Measurements from ENCODE around the gene CCL17. TPM values are rescaled to one million over a fixed set of nuclear protein-coding genes. Genes with fewer than 3 reads are reported as not detected.

CCL17 gene
- not detected in 2 replicates for total RNA-seq

DNA sequence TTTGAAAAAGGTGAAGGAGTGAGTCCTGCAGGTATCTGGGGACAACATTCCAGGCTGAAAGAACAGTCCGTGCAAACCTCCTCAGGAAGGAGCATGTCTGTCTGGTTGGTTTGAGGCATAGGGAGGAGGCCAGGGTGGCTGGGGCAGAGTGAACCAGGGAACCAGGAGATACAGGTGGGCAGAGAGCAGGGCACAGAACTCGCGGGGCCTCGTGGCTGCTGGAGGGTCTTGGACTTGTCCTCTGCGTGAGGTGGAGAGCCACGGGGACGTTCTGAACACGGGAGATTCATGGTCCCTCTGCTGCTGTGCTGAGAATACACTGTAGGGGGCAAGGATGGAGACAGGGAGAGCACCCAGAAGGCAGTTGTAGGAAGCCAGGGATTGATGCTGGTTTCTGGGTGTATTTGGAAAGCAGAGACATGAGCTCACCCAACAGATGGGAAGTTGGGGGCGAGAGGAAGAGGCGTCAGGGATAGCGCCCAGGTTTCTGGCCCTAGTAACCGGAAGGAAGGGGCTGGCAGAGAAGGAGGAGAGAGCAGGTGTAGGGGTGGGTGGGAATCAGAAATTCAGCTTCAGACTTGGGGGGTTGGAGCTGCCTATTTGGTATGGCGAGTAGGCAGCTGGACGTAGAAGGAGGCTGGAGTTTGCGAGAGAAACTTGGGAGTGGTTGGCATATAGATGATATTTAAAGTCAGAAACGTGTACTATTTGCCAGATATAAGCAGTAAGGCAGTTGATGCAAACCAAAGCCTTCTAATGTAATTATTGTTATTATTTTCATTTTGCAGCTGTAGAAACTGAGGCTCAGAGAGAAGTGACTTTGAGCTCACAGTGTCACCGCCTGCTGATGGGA lies at the start of gene CCL17:
TSS of gene CCL17 (plus strand) at position 803 of the 853 bp plus-strand sequence. CDS start 9,166 bp downstream, outside the sequence.

DNA sequence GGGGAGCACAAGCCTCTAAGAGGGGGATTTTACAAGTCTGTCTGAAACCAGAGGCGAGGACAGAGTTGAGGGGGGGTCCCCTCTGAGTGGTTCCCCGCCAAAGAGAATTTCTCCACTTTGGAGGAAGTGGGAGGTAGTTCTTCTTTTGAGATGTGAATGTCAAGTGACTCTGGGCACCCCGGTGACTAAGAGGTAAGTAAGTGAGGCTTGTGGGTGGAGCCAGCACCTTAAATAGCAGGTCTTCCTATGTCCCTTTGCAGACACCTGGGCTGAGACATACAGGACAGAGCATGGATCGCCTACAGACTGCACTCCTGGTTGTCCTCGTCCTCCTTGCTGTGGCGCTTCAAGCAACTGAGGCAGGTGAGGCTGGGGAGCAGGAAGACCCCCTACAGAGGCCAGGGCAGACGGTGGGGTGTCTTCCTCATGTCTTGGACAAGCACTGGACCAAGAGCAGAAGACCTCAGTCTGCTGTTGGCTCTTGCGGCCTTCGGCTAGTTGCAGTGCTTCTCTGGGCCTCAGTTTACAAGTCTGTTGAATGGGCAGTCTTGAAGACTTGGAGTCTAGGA lies 46.0 kb upstream of the CCL17 start, which contains the start of gene CCL22:
TSS of gene CCL22 (plus strand) at position 257 of the 569 bp plus-strand sequence. CDS start at position 291, 34 bp downstream.

DNA sequence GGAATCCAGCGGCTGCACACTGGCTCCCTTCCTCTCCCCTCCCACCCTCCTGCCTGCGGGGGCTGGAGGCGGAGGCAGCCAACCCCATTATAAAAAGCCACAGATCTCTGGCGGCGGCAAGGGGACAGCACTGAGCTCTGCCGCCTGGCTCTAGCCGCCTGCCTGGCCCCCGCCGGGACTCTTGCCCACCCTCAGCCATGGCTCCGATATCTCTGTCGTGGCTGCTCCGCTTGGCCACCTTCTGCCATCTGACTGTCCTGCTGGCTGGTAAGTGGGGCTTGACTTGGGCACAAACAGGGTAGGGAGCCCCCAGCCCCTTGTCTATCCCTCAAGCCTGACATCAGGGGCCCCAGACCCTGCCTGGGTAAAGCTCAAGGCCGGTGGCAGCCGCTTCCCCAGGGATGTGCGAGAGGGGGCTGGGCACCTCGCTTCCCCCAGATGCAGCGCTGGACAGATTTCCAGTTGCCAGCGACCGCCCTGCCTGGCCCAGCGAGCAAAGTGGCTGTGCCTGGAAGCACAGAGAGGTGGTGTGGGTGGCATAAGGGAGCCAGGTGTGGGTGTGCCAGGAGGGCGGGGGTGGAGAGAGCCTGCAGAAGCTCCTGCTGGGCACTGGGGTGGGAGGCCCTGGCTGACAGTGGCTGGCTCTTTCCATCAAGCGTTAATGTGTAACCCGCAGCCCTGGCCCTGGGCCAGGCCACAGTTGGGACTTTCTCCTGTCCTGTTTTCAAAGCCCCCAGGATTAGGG lies 32.0 kb upstream of the CCL17 start, which contains the start of gene CX3CL1:
TSS of gene CX3CL1 (plus strand) at position 119 of the 745 bp plus-strand sequence. CDS start at position 198, 79 bp downstream.

DNA sequence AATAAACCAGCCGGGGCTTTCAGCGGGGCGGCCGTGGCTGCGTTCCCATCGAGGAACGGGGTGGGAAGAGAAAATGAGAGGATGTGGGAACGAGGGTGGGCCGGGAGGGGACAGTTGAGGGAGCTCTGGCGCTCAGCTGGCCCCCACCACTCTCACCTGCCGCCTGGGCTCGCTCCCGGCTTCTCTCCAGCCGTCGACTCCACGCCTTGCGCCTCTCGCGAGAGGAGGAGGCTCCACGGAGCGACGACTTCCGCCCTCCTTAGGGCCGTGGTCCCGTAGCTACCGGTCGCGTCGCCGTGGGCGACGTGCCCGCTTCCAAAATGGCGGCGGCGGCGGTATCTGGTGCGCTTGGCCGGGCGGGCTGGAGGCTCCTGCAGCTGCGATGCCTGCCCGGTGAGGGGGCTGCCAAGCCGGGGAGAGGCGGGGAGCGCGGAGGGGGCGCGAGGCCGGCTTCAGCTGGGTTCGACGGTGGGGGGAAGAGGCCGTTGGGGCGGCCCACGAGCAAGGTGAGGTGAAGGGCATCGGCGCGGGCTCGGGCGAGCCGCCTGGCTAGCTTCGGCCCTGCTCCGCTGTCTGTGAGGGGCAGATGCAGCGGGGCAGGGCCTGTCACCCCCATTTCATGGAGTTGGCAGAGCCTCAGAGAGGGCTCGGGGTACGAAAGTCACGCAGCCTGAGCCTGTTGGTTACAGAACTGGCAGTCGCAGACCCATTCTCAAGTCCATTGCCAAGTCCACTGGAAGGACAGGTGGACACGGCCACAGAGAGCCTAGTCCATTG lies 42.8 kb downstream of the CCL17 start, which contains the start of the genes CIAPIN1 and COQ9:
TSS of gene CIAPIN1 (minus strand) at position 200 of the 777 bp plus-strand sequence. CDS start 6,457 bp downstream, outside the sequence.
TSS of gene COQ9 (plus strand) at position 294 of the 777 bp plus-strand sequence. CDS start at position 321, 27 bp downstream.

DNA sequence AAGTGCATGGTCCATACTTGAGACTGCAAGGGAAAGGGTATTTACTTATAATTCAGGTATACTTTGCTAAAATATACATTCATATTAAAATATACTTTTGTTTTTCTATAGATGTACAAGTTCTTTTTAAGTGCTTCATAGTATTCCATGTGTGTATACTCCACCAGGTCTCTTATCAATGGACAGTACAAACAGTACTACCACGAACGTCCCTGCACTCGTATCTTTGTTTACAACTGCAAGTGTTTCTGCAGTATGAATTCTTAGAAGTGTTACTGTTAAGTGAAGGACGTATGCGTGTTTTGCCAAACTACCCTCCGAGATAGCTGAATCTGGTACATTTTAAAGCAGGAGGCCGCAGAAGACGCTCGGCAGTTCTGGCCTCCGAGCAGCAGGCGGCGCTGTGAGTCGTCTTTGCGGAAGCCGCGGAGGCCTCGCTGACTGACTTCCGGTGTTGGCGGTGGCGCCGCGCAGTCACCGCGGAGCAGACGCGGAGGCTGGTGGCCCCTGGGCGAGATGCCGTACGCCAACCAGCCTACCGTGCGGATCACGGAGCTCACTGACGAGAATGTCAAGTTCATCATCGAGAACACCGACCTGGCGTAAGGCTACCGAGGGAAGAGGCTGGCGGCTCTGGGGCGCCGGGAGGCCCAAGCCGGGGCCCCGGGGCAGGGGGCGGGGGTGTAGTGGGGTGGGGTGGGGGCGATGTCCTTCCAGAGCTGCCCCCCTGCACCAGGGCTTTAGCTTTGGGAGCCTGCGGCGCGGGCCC lies 57.8 kb downstream of the CCL17 start, which contains the start of gene POLR2C:
TSS of gene POLR2C (plus strand) at position 471 of the 769 bp plus-strand sequence. CDS start at position 517, 46 bp downstream.

Other genes with a start within 250 kb of the CCL17 start
- gene PSME3IP1, start 218.7 kb upstream of the CCL17 start, total RNA-seq = 59.7 and 77.9 TPM in 2 replicates
- 47.6 and 64.1 TPM in 2 replicates for gene RSPRY1, start 218.4 kb upstream of the CCL17 start, total RNA-seq
- 52.5 and 72.0 TPM in 2 replicates for gene ARL2BP, start 159.5 kb upstream of the CCL17 start, total RNA-seq
- 2.8 and 7.4 TPM in 2 replicates for gene PLLP, start 120.1 kb upstream of the CCL17 start, total RNA-seq
- not detected in 2 replicates for gene CCL22, start 46.0 kb upstream of the CCL17 start, total RNA-seq
- gene CX3CL1, start 32.3 kb upstream of the CCL17 start, total RNA-seq = 2.2 and 5.8 TPM in 2 replicates
- gene CIAPIN1, start 42.6 kb downstream of the CCL17 start, total RNA-seq = 71.7 and 76.7 TPM in 2 replicates
- 48.2 and 55.7 TPM in 2 replicates for gene COQ9, start 42.7 kb downstream of the CCL17 start, total RNA-seq
- gene POLR2C, start 57.9 kb downstream of the CCL17 start, total RNA-seq = 106 and 110 TPM in 2 replicates
- 24.0 and 25.1 TPM in 2 replicates for gene DOK4, start 81.7 kb downstream of the CCL17 start, total RNA-seq
- 9.9 and 14.5 TPM in 2 replicates for gene CCDC102A, start 131.8 kb downstream of the CCL17 start, total RNA-seq
- gene ADGRG5, start 137.9 kb downstream of the CCL17 start, total RNA-seq = not detected in 2 replicates
- gene ADGRG1, start 223.9 kb downstream of the CCL17 start, total RNA-seq = 24.8 and 29.1 TPM in 2 replicates